ENCODE results near the gene MAN2A2.
A peak's percentile ranks its signal among the peaks of the same experiment; 100 is the strongest.
"Not testable (repeated sequence)": the region's sequence is repeated elsewhere in the genome, so short reads cannot be mapped to it uniquely, and the experiment has no call there.

Gene MAN2A2

DNA sequence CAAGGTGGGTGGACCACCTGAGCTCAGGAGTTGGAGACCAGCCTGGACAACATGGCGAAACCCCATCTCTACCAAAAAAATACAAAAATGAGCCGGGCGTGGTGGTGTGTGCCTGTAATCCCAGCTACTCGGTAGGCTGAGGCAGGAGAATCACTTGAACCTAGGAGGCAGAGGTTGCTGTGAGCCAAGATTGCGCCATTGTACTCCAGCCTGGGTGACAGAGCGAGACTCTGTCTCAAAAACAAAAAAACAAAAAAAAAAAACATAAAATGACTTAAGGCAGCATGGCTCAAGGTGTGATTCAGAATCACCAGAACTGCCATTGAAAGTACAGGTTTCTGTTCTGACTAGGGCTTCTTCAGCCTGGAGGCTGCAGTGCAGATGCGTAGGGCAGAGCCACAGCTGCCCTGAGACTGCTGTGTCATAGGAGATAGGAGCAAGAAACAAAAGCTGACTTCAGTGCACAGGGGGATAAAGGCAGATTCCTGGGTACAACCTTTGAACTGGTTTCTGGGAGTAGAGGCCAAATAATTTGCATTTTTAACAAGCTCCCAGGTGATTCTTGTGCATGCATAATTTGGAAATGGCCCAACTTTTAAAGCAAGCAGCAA is 19.7 kb downstream of the MAN2A2 start:
- not testable (repeated sequence) for DNase-seq

DNA sequence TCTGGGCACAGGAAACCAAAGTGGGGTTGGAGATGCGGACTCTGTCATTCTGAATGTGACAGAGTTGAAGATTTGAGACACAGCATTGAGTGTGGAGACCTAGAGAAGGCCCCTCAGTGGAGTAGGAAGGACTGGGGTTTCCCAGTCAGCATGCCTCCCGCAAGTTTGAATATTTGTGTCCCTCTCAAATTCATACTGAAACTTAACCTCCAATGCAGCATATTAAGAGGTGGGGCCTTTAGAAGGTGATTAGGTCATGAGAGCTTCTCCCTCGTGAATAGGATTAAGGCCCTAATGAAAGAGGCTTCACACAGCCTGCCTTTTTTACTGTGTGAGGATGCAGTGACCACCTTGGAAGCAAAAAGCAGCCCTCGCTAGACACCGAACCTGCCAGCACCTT is 21.3 kb downstream of the MAN2A2 start:
- DNase-seq, result no peak

DNA sequence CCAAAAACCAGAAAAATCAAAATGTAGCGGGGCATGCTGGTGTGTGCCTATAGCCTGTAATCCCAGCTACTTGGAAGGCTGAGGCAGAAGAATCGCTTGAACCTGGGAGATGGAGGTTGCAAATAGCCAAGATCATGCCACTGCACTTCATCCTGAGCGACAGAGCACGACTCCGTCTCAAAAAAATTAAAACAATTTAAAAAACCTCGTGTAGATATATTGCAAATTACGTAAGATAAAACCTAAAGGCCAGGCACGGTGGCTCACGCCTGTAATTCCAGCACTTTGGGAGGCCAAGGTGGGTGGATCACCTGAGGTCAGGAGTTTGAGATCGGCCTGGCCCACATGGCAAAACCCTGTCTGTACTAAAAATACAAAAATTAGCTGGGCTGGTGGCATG is 23.7 kb downstream of the MAN2A2 start:
- DNase-seq, result not testable (repeated sequence)

DNA sequence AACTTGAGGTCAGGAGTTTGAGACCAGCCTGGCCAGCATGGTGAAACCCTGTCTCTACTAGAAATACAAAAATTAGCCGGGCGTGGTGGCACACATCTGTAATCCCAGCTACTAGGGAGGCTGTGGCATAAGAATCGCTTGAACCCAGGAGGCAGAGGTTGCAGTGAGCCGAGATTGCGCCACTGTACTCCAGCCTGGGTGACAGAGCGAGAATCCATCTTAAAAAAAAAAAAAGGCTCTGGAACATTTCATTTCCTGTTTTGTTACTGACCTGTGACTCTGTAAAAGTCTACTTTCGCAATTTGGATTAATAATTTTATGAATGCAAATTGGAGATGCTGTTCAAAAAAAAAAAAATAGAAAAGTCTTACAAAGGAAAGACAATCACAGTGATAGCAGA is 25.0 kb downstream of the MAN2A2 start:
- DNase-seq, result not testable (repeated sequence)

DNA sequence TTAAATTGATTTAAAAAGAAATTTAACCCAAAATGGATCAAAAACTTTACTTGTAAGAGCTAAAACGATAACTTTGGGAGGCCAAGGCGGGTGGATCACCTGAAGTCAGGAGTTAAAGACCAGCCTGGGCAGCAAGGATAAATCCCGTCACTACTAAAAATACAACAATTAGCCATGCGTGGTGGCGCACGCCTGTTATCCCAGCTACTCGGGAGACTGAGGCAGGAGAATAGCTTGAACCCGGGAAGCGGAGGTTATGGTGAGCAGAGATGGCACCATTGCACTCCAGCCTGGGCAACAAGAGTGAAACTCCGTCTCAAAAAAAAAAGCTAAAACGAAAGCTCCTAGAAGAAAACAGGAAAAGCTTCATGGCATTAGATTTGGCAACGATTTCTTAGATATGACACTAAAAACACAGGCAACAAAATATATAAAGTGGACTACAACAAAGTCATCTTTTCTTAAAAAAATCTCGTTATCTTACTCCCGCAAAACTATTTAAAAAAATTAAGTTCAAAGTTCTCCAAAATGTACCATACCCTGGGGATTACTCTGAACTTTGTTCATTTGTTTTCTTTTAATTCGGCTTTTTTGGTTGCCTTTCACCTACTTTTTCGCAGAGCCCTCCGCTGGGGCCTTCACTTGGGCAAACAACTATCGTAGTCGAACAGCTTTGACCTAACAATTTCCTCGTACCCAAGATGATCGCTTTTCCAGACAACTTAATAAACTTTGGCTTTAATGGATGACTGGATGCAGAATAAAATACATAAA is 26.3 kb downstream of the MAN2A2 start:
- DNase-seq, result no peak

DNA sequence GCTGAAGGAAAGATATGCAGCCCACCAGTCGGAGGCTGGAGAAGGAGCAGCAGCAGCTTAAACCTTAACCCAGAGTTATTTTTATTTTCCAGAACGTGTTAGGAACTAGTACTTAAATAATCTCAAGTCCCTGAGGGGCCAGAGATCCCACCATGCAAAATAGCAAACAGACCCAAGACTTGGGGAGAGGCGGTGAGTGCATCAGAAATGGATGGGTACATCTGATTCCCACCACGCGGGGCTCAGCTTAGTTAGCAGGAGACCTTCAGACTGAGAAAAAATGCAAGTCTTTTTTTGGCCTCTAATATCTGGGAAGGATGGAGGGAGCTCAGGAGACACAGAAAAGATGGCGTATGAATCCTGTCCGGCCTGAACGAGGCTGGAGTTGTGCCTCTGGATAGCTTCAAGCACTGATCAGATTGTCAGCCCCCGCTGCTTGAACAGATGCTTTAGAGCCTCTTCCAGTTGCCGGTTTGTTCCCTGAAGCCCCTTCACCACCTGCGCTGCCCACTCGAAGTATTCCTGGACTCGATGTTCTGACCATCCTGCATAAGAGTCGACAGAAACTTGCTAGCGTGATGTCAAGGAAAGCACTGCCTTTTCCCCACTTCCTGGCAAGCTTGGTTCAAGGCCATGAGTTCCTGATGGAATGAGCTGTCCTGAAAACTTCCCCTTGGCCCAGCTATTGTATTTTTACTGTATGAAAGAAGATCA is 27.9 kb downstream of the MAN2A2 start:
- DNase-seq, result no peak

DNA sequence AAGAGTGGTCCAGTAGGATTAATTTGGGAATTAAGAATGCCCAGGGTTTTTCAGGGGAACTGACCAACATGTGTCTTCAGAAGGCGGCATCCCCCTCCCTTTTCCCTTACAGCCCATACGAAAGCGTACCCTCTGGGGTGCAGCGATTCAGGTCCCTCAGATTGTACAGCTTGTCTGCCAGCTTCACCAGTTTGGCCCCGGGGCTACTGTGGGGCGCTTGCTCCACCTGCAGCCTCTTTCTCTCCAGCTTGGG is 28.4 kb downstream of the MAN2A2 start:
- no peak for DNase-seq

DNA sequence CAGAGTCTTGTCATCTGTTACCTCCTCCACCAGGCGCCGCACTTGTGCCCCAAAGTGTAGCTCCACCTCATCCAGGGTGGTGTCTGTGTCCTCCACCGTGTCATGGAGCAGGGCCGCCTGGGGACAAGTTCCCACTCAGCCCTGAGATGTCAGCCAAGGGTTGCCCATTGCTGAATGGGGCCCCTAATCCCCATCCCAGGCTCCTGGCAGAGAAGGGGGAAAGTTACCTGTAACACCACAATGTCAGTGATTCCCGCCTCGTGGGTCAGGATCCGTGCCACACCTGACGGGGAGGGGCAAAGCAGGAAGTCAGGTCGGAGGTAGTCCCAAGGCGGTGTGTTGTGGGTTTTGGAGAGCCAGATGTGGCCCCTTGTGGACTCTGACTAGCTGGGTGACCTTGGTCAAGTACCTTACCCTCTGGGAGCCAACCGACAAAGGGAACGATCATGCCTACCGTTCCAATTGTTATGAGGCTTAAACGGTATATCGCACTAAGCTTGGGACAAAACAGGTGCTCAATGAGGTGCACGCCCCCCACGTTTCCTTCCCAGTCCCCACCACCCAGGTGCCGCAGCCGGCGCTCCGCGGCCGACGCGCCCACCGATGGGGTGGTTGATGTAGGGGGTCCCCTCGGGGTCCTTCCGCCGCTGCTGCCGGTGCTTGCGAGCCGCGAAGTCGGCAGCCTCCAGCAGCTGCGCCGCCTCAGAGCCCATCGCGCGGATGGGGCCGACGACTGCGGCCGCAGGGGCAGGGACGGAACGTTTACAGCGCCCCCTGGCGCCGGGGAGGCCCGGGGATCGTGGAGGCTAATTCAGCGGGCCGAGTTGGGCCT is 28.9 kb downstream of the MAN2A2 start, which contains the start of gene HDDC3:
Gene HDDC3, minus strand, starts transcription at position 722 of the 832 bp plus-strand sequence. Its CDS starts 9 bp downstream, at position 713.
- DNase-seq, result peak; percentile 83

DNA sequence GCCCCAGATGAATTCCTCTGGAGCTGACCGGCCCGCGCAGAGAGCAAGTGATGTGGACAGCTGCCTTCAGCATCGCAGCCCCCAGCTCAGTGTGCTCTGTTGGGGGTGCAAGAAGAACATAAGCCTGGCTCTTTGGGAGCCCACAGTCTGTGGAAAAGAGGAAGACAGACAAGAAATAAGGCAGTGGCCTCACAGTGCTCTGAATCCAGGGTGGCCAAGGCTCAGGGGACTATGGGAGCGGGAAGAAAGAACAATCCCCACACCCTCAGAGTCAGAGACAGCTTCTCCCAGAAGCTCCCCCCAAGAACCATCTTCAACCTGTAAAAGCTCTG is 29.5 kb downstream of the MAN2A2 start:
- no peak for DNase-seq

DNA sequence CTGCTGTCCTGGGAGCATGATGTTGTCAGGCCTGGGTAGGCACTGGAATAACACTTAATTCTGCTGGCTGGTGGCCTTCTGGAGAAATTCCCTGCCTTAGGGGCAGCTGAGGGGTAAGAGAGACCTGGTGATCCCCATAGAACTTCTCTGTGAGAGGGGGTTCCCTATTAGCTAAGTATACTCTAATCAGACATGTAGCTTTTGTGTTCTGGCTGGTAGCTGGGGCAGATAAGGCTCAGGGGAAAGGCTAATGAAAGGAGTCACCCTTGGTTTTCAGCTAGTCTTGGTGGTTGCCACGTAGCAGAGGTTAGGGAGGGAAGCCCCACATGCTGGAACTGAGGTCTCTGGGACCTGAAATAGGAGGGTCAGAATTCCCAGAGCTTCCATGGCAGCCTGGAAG is 30.2 kb downstream of the MAN2A2 start:
- DNase-seq, result no peak

DNA sequence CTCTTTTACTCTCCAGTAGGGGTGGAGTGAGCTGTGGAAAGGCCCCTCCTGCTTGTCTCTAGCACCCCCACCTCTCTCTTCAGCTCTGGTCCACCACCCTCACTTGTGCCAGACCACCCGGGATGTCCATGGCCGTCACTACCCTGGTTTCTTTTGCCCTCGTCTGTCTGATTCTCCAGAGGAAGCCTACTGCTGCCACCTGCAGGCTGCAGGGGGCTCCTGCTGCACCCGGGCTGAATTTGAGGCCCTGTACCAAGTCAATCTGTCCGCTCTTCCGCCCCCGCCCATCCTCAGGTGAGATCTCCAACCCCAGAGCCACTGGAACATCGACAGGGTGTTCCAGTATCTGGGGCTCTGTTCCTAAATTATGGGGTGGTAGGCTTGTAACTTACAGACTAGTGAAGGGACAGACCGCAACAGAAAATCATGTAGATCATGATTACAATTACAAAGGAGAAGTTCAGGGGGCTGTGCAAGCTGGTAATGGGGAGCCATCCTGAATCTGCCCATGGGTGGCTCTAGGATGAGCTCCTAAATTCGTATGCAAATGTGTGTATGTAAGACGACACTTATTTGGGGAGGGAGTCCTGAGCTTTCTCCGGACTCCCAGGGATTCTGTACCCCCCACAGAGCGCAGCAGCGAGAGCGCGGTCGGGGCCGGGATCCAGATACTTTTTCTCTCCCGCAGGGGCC is 31.3 kb downstream of the MAN2A2 start:
- peak; percentile 55 for DNase-seq

DNA sequence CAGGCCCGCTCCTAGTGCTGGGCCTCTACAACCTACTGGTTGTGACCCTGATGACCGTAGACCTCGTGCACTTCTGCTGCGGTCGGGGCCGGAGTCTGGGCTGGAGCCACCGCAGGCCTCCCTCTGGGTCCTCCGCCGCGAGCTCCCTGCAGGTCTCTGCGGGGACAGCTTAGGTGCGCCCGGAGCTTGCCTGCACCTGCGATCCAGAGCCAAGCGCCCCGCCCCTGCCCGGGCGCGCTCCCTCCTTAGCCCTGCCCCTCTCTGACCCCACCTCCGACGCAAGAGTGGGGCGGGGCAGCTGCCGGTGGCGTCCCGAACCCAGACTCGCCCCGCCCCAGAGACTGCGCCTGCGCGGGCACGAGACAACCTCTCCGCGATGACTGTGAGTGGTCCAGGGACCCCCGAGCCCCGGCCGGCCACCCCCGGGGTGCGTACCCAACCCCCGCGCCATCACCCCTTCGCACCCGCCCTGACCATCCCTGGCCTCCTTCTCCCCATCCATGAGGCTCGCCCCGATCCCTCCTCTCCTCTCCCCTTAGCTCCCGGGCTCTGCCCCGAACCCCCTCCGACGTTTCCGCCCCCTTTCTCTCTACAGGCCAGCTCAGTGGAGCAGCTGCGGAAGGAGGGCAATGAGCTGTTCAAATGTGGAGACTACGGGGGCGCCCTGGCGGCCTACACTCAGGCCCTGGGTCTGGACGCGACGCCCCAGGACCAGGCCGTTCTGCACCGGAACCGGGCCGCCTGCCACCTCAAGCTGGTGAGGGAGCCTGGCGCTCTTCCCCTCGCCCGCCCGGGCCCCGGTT is 32.0 kb downstream of the MAN2A2 start, which contains the start of gene UNC45A:
Gene UNC45A, plus strand, starts transcription at position 337 of the 803 bp plus-strand sequence. Its CDS starts 40 bp downstream, at position 377.
- peak; percentile 80 for DNase-seq

DNA sequence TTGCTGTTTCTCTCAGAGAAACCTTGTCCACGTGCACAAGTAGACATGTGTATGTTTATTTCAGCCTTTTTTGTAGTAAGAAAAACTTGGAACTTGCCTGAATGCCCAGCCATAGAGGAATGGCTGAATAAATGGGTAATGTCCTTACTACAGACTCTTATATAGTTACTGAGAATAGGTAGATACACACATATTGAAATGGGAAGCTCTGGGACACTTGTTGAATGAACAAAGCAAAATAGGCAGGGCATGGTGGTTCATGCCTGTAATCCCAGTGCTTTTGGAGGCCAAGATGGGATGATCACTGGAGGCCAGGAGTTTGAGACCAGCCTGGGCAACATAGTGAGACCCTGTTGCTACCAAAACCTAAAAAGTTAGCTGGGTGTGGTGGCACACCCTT is 33.7 kb downstream of the MAN2A2 start:
- DNase-seq, result no peak

DNA sequence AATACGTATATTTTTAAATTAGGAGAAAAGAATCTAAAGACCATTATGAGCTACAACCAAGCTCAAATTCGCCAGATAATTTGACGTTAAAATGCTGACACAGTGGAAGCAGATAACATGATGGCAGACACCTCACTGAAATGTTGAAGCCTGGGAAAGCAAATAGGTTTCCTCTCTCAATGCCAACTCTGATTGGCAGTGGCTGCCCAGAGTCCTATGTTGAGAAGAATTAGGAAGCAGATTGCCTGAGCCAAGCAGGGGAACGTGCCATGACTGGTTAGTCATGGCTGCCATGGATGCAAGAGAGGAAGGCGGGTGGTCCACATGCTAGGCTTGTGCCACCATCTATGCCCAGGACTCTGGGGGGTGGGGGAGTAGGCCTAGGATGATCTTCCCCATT is 35.2 kb downstream of the MAN2A2 start:
- DNase-seq, result no peak

DNA sequence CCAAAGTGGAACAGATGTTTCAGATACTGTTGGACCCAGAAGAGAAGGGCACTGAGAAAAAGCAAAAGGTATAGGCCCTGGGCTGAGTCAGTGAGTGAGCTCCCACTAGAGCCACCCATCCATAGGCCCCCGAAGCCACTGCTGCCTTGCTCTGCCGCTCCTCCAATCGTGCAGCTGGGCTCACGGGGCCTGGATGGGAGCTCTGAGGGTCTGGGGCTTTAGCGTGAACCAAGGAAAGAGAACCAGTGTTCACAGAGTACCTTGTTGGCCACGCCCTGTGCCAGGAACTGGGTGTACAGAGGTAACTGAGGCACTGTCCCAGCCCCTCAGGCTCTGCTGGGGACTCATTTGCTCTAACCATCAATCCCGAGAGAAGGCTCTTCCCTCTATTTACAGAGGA is 36.7 kb downstream of the MAN2A2 start:
- no peak for DNase-seq

DNA sequence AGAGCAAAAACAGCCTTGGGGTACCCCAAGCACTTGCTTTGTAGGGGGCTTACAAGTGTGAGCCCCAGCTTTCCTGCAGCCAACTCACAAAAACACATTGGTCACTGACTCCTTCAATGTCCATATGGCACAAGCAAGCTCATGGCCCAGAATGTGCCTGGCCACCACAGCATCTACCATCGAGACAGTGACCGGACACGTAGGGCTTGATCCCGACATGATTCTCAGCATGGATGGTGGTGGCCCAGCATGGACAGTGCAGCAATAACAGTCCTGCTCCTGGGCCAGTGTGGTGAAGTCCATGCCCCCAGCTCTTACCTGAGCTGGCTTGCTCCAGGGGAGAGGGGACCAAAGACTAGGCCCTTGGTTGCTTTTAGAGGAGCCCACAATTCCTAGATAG is 37.9 kb downstream of the MAN2A2 start:
- DNase-seq, result no peak

DNA sequence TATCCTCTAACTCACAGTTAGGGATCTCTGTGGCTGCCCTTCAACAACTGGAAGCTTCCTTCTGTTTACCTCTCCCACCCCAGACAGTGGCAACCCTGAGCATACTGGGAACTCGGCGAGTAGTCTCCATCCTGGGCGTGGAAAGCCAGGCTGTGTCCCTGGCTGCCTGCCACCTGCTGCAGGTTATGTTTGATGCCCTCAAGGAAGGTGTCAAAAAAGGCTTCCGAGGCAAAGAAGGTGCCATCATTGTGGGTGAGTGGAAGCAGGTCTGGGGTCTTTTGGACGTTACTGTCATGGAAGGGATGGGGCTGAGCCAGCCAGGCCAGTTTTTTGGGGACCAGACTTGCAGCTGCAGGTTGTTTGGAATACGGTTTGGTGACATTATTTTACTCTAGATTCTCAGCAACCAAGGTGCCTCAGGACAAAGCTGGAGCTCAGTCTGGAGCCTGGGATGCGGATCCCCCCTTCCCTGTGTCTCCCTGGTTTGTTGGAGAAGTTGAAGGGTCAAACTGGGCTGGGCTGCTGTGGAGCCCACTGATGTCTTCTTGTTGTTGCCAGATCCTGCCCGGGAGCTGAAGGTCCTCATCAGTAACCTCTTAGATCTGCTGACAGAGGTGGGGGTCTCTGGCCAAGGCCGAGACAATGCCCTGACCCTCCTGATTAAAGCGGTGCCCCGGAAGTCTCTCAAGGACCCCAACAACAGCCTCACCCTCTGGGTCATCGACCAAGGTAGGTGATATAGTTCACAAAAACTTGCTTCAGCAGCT is 39.4 kb downstream of the MAN2A2 start:
- DNase-seq, result no peak

DNA sequence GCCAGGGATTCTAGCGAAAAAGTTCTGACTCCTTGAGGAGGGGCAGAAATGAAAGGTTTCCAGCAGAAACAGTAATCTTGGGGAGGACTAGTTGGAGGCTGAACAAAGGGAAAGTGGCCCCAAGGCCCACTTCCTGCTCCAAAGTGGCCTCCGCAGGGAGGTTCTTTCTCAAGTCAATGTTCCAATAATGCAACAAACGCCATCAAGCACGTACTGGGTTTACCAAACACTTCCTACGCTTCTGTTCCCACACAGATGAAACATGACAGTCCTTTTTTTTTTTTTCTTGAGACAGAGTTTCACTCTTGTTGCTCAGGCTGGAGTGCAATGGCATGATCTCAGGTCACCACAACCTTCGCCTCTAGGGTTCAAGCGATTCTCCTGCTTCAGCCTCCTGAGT is 42.0 kb downstream of the MAN2A2 start:
- DNase-seq, result no peak

DNA sequence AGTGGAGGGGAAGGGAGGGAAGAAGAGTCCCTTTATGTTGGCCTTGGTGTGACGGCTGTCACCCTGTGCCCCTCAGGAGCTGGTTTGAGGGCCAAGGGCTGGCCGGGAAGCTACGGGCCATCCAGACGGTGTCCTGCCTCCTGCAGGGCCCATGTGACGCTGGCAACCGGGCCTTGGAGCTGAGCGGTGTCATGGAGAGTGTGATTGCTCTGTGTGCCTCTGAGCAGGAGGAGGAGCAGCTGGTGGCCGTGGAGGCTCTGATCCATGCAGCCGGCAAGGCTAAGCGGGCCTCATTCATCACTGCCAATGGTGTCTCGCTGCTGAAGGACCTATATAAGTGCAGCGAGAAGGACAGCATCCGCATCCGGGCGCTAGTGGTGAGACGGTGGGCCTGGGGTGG is 43.4 kb downstream of the MAN2A2 start:
- no peak for DNase-seq

DNA sequence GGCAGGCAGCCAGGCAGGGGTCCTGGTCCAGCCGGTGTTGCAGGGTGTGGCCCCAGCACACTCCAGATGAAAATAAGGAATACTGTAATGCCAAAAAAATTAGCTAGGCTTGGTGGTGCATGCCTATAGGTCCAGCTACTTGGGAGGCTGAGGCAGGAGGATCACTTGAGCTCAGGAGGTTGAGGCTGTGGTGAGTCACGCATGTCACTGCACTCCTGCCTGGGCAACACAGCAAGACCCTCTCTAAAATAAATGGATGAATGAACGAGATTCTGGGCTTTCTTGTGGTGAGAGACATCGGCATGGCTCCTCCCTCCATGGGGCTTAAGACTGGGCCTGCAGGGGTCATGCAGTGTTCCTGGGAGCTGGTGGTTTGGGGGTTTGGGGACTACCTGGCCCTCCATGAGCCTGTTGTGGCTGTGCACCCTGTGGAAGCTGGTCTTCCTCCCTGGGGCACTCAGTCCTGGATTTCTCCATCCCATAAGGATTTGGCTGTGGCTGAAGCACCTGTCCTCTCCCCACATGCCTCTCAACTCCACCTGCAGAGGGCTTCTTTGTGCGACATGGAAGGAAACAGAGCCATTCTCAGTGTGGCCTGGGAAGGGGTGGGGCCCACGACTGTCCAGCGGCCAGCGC is 44.0 kb downstream of the MAN2A2 start:
- no peak for DNase-seq
